Gastrocnemius medialis (tissue), 4 donors: ENCODE data around the gene PCDHGB7.

ENCODE experiments used
- CTCF ChIP-seq, 5 experiments: fragments of 450-650 bp in 3 of 5; fragments of 200-600 bp in 2 of 5; sonication (generic) in 2 of 5; IDR thresholded peaks in 4 of 5; conservative IDR thresholded peaks in 1 of 5; 1 replicate in 4 of 5; 2 replicates in 1 of 5; pipeline ENCODE4 v1.5.1; 2016 to 2019; ENCODE audit warnings: antibody characterized with exemption in 5 of 5, mild to moderate bottlenecking in 3 of 5, moderate library complexity in 3 of 5
- POLR2A ChIP-seq, 2 donors: fragments of 450-650 bp; IDR thresholded peaks; one replicate each; pipeline ENCODE4 v1.6.1; 2017; ENCODE audit warnings: antibody characterized with exemption in 2 of 2, mild to moderate bottlenecking in 2 of 2, moderate library complexity in 2 of 2

- no peak for TF ChIP-seq CTCF (IDR thresholded peaks at IDR 0.05 in 4 of 5, conservative IDR thresholded peaks at IDR 0.05 in 1 of 5)
- TF ChIP-seq POLR2A (IDR thresholded peaks at IDR 0.05), result no peak
Measured at GRCh38 chr5:141411575-141411974, 5.9 kb upstream of the PCDHGB7 start.
